Ishikawa (cell line): ENCODE measurements around the gene DQX1.
A peak's percentile ranks its signal among the peaks of the same experiment; 100 is the strongest.

Source experiments
- CEBPB ChIP-seq: IDR thresholded peaks from 2 replicates; pipeline ENCODE4 v1.6.1; 2012
- CREB1 ChIP-seq: IDR thresholded peaks from 2 replicates; pipeline ENCODE4 v1.6.1; 2012; ENCODE audit warnings: low read depth
- EGR1 ChIP-seq: IDR thresholded peaks from 2 replicates; pipeline ENCODE4 v1.6.1; 2012
- EP300 ChIP-seq: IDR thresholded peaks from 2 replicates; pipeline ENCODE4 v1.6.1; 2012; ENCODE audit warnings: borderline replicate concordance
- FOXM1 ChIP-seq: IDR thresholded peaks from 2 replicates; pipeline ENCODE4 v1.6.1; 2012; ENCODE audit warnings: low read depth, borderline replicate concordance
- NFIC ChIP-seq: IDR thresholded peaks from 2 replicates; pipeline ENCODE4 v1.6.1; 2012
- RAD21 ChIP-seq: IDR thresholded peaks from 2 replicates; pipeline ENCODE4 v1.6.1; 2012; ENCODE audit warnings: low read depth
- TAF1 ChIP-seq: IDR thresholded peaks from 2 replicates; pipeline ENCODE4 v1.6.1; 2012; ENCODE audit warnings: low read depth, mild to moderate bottlenecking
- TCF12 ChIP-seq: IDR thresholded peaks from 2 replicates; pipeline ENCODE4 v1.6.1; 2012; ENCODE audit warnings: low read depth
- TEAD4 ChIP-seq: IDR thresholded peaks from 2 replicates; pipeline ENCODE4 v1.6.1; 2012
- YY1 ChIP-seq: IDR thresholded peaks from 2 replicates; pipeline ENCODE4 v1.6.1; 2012; ENCODE audit warnings: low read depth
- ZBTB7A ChIP-seq: IDR thresholded peaks from 2 replicates; pipeline ENCODE4 v1.6.1; 2012; ENCODE audit warnings: low read depth
- TF ChIP-seq, protein P1 (sequence below): IDR thresholded peaks from 2 replicates; pipeline ENCODE4 v1.6.1; 2012; ENCODE audit warnings: low read depth, mild to moderate bottlenecking
- TF ChIP-seq, protein P2 (sequence below): IDR thresholded peaks from 2 replicates; pipeline ENCODE4 v1.6.1; 2012
- TF ChIP-seq, protein P3 (sequence below): IDR thresholded peaks from 2 replicates; pipeline ENCODE4 v1.6.1; 2012

Gene DQX1

DNA sequence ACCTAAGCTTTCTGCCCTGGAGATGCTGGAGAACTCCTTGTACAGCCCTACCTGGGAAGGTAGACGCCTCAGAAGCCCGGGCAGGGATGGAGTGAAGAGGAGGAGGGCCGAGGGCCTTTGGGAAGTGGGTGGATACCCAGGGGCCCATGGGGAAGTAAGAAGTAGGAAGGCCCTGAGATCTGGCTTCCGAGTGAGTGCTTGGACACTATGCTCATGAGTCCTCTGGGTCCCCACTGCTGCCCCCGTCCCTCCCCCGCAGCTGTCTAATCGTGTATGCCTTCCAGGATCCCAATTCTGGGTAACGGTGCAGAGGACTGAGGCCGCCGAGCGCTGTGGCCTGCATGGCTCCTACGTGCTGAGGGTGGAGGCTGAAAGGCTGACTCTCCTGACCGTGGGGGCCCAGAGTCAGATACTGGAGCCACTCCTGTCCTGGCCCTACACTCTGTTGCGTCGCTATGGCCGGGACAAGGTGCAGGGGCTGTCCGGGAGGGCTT, 29.6 kb upstream of the DQX1 start:
- TF ChIP-seq TEAD4: no peak

DNA sequence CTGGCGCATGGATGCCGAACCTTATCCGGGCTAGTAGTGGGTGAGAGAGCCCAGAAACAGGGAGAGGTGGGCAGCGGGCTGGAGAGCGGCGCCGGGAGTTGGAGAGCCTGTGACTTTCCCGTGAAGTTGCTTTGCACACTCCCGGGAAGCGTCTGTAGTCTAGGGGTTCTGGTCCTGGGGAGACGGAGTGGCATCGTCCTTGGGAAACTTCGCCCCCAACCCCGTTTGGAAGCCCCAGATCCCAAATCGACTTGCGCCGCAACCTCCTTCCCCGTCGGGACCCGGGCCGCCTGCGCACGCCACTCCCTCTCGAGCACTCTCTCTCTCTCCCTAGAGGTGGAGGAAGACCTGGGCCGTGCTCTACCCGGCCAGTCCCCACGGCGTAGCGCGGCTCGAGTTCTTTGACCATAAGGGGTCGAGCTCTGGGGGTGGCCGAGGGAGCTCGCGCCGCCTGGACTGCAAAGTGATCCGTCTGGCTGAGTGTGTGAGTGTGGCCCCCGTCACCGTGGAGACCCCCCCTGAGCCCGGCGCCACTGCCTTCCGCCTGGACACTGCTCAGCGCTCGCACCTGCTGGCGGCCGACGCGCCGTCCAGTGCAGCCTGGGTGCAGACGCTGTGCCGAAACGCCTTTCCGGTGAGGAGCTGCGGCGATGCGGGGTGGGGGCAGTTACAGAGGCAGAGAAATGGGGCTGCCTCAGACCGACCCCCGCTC, 28.9 kb upstream of the DQX1 start:
- no peak for TF ChIP-seq FOXM1
- TF ChIP-seq NFIC: no peak
- TF ChIP-seq, protein P1, sequence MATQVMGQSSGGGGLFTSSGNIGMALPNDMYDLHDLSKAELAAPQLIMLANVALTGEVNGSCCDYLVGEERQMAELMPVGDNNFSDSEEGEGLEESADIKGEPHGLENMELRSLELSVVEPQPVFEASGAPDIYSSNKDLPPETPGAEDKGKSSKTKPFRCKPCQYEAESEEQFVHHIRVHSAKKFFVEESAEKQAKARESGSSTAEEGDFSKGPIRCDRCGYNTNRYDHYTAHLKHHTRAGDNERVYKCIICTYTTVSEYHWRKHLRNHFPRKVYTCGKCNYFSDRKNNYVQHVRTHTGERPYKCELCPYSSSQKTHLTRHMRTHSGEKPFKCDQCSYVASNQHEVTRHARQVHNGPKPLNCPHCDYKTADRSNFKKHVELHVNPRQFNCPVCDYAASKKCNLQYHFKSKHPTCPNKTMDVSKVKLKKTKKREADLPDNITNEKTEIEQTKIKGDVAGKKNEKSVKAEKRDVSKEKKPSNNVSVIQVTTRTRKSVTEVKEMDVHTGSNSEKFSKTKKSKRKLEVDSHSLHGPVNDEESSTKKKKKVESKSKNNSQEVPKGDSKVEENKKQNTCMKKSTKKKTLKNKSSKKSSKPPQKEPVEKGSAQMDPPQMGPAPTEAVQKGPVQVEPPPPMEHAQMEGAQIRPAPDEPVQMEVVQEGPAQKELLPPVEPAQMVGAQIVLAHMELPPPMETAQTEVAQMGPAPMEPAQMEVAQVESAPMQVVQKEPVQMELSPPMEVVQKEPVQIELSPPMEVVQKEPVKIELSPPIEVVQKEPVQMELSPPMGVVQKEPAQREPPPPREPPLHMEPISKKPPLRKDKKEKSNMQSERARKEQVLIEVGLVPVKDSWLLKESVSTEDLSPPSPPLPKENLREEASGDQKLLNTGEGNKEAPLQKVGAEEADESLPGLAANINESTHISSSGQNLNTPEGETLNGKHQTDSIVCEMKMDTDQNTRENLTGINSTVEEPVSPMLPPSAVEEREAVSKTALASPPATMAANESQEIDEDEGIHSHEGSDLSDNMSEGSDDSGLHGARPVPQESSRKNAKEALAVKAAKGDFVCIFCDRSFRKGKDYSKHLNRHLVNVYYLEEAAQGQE: no peak
- no peak for TF ChIP-seq EGR1
- TF ChIP-seq ZBTB7A: 0 out of 2 replicates have a peak, but pooled peaks have one; percentile 47
- peak; percentile 42; the same call in 1 of the 2 replicates for TF ChIP-seq TAF1
- no peak for TF ChIP-seq TEAD4
- TF ChIP-seq, protein P2, sequence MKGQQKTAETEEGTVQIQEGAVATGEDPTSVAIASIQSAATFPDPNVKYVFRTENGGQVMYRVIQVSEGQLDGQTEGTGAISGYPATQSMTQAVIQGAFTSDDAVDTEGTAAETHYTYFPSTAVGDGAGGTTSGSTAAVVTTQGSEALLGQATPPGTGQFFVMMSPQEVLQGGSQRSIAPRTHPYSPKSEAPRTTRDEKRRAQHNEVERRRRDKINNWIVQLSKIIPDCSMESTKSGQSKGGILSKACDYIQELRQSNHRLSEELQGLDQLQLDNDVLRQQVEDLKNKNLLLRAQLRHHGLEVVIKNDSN: no peak
- TF ChIP-seq, protein P3, sequence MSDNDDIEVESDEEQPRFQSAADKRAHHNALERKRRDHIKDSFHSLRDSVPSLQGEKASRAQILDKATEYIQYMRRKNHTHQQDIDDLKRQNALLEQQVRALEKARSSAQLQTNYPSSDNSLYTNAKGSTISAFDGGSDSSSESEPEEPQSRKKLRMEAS: peak; percentile 62; the same call in 1 of the 2 replicates
- TF ChIP-seq RAD21: no peak
- TF ChIP-seq CEBPB: no peak
- no peak for TF ChIP-seq EP300
- TF ChIP-seq YY1: no peak
- TF ChIP-seq CREB1: no peak
- no peak; the same call in 1 of the 2 replicates for TF ChIP-seq TCF12

DNA sequence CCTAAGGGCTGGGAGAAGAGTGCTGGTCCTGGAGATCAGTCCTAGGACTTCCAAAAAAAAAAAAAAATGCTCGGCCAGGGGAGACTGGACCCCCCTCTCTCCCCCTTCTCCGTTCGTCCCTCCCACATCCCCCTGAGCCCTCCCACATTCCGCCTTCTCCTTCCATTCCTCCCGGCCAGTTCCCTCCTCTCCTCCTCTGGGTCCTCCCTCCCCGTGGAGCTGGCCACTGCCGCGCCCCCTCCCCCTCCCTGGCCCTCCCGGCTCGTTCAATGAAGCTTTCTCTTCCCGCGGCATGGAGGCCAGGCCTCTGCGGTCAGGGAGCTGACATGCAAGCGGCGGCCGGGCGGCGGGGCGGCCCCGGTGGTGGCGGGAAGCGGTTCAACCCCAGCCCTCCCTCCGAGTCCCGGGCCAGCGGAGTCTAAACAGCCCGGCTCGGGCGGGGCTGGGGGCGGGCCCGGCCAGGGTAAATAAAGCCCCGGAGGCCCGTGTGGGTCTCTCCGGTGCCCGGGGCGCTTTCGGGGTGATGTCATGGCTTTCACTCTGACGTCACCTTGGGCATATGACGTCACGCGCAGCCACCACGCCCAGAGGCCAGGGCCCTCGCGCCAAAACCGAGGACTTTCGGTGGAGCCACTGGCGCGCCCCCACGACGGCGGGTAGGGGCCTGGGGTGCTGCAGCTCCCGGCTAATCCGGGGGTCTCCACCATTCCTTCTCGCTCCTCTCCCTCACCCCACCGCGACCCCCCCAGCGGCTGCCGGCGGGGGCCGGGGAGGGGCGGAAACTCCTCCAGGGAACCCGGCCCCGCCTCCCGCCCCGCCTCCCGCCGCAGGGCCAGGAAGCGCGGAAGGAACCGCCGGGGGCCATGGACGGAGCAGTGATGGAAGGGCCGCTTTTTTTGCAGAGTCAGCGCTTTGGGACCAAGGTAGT, 28.1 kb upstream of the DQX1 start, which contains the start of the genes DOK1 and LOXL3:
Gene DOK1 (plus strand): TSS at position 829 of the 928 bp plus-strand sequence. CDS start 35 bp downstream, at position 864.
Gene LOXL3 (minus strand): TSS at position 51 of the 928 bp plus-strand sequence. CDS start 1,308 bp downstream, outside the sequence.
- TF ChIP-seq, protein P3: peak; percentile 46; the same call in 1 of the 2 replicates
- TF ChIP-seq CEBPB: no peak
- TF ChIP-seq RAD21: no peak; the same call in 1 of the 2 replicates
- TF ChIP-seq ZBTB7A: peak; percentile 21; the same call in 1 of the 2 replicates
- peak; percentile 99 for TF ChIP-seq CREB1
- peak; percentile 34; the same call in 1 of the 2 replicates for TF ChIP-seq TCF12
- TF ChIP-seq TEAD4: peak; percentile 21; the same call in 1 of the 2 replicates
- TF ChIP-seq, protein P2: peak; percentile 61
- TF ChIP-seq YY1: peak; percentile 36; the same call in 1 of the 2 replicates
- TF ChIP-seq, protein P1: no peak
- peak; percentile 34; the same call in 1 of the 2 replicates for TF ChIP-seq TAF1
- 0 out of 2 replicates have a peak, but pooled peaks have one; percentile 10 for TF ChIP-seq EP300
- TF ChIP-seq FOXM1: no peak

DNA sequence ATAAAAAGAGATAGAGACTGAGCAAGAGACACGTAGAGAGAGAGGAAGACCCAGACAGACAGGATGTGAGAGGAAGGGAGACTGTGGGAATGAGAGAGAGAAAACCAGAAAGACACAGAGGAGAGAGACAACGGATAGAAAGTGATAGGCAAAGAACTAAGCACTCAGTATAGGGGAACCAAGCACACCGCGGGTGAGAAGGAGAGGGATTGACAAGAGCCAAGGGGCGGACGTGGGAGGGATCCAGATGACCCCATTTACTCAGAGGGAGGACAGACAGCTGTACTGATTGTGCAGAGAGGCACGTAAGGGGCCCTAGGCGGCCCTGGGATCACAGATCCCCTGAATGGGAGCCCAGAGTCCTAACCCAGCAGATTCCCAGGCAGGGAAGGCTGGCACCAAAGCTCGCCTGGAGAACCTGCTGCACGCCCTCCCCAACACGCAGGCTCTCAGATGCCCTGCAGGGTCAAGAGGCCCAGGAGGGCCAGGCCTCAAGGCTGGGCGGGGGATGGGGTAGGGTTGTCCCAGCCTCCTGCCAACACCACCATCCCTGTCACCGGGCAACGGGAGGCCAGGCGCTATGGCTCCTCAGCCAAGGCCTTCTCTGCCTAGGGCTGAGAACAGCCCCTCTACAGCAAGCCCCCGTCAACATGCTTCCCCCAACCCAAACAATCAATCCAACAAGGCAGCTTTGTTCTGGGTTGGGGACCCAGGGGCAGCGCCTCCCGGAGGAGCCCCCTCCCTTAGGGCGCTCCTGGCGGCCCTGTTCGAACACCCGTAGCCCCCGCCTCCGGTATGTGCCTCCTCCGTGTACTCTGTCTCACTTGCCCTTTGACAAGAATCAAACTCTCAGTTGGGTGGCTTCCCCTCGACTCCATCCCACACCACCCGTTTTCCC, 27.1 kb upstream of the DQX1 start:
- TF ChIP-seq, protein P1: no peak
- TF ChIP-seq, protein P2: no peak
- no peak for TF ChIP-seq EP300
